Activated effector memory CD4-positive, alpha-beta T cell treated with anti-CD3 and anti-CD28 coated beads, Interleukin-2, amount 50 U/mL, for 16 hours (primary cell): ENCODE results near the gene LRRC56.

ENCODE experiments used
- DNase-seq: peaks from one replicate; pipeline ENCODE4 v3.0.0-alpha.2; 2020

LRRC56 gene

GRCh38 chr11:577611-577894 is 40.2 kb downstream of the LRRC56 start:
- DNase-seq, result no peak

GRCh38 chr11:578276-579035 is 41.1 kb downstream of the LRRC56 start:
- DNase-seq, result no peak

GRCh38 chr11:579830-580601 is 42.7 kb downstream of the LRRC56 start:
- no peak for DNase-seq

- no peak for DNase-seq
Observed at GRCh38 chr11:581342-581741, 44.0 kb downstream of the LRRC56 start.

- DNase-seq, result no peak
Observed at GRCh38 chr11:581752-582151, 44.4 kb downstream of the LRRC56 start.

GRCh38 chr11:584287-584686 is 47.0 kb downstream of the LRRC56 start:
- DNase-seq, result no peak

- no peak for DNase-seq
Observed at GRCh38 chr11:586376-587316, 49.3 kb downstream of the LRRC56 start.

GRCh38 chr11:587546-587945 is 50.2 kb downstream of the LRRC56 start:
- DNase-seq, result no peak

GRCh38 chr11:587978-588380 is 50.7 kb downstream of the LRRC56 start:
- DNase-seq, result peak; percentile 83

- DNase-seq, result no peak
Observed at GRCh38 chr11:589798-590197, 52.5 kb downstream of the LRRC56 start.

- no peak for DNase-seq
Observed at GRCh38 chr11:590997-591396, 53.7 kb downstream of the LRRC56 start.

GRCh38 chr11:592501-592900 is 55.2 kb downstream of the LRRC56 start:
- no peak for DNase-seq

GRCh38 chr11:592918-593317 is 55.6 kb downstream of the LRRC56 start:
- DNase-seq, result no peak

- DNase-seq, result no peak
Observed at GRCh38 chr11:593347-593746, 56.0 kb downstream of the LRRC56 start.

GRCh38 chr11:595400-595799 is 58.1 kb downstream of the LRRC56 start:
- no peak for DNase-seq

GRCh38 chr11:596374-596773 is 59.0 kb downstream of the LRRC56 start:
- DNase-seq, result no peak

- no peak for DNase-seq
Observed at GRCh38 chr11:597166-597725, 59.9 kb downstream of the LRRC56 start.

GRCh38 chr11:598005-598680 is 60.8 kb downstream of the LRRC56 start:
- DNase-seq, result no peak

- no peak for DNase-seq
Observed at GRCh38 chr11:601573-602245, 64.4 kb downstream of the LRRC56 start.

- DNase-seq, result no peak
Observed at GRCh38 chr11:603154-603553, 65.8 kb downstream of the LRRC56 start.
